Prostate gland (tissue), 2 donors: ENCODE data around the gene NPPA.

ENCODE experiments used
- POLR2A ChIP-seq: fragments of 450-650 bp; IDR thresholded peaks from one replicate; pipeline ENCODE4 v1.6.1; 2016; ENCODE audit warnings: antibody characterized with exemption, mild to moderate bottlenecking
- POLR2AphosphoS5 ChIP-seq: sonication (generic); formaldehyde crosslinking; IDR thresholded peaks from one replicate; pipeline ENCODE4 v1.6.1; 2017; ENCODE audit warnings: antibody characterized with exemption
- TF ChIP-seq, protein P1 (sequence below), 4 experiments: fragments of 200-600 bp in 2 of 4; fragments of 450-650 bp in 2 of 4; sonication (generic) in 2 of 4; IDR thresholded peaks; 1 replicate in 3 of 4; 2 replicates in 1 of 4; pipeline ENCODE4 v1.5.1; 2016 to 2019; ENCODE audit warnings: antibody characterized with exemption in 4 of 4, mild to moderate bottlenecking in 2 of 4, moderate library complexity in 2 of 4

- TF ChIP-seq, protein P1, sequence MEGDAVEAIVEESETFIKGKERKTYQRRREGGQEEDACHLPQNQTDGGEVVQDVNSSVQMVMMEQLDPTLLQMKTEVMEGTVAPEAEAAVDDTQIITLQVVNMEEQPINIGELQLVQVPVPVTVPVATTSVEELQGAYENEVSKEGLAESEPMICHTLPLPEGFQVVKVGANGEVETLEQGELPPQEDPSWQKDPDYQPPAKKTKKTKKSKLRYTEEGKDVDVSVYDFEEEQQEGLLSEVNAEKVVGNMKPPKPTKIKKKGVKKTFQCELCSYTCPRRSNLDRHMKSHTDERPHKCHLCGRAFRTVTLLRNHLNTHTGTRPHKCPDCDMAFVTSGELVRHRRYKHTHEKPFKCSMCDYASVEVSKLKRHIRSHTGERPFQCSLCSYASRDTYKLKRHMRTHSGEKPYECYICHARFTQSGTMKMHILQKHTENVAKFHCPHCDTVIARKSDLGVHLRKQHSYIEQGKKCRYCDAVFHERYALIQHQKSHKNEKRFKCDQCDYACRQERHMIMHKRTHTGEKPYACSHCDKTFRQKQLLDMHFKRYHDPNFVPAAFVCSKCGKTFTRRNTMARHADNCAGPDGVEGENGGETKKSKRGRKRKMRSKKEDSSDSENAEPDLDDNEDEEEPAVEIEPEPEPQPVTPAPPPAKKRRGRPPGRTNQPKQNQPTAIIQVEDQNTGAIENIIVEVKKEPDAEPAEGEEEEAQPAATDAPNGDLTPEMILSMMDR (IDR thresholded peaks at IDR 0.05) = no peak
- TF ChIP-seq POLR2A (no peak), POLR2AphosphoS5 (no peak)
Observed at GRCh38 chr1:11837767-11838348, 9.7 kb downstream of the NPPA start.
